BJ (cell line): ENCODE data around the gene SLC3A2. TPM values are rescaled to one million over a fixed set of nuclear protein-coding genes. Genes with fewer than 3 reads are reported as not detected.
A peak's percentile ranks its signal among the peaks of the same experiment; 100 is the strongest.

Experiments
- CTCF ChIA-PET: fragments of 350-600 bp; formaldehyde crosslinking; extraction: SDS; loops from one replicate; lab custom pipeline; 2021; ENCODE audit warnings: antibody characterized with exemption, inconsistent platforms; lab: Yijun Ruan, JAX
- POLR2A ChIA-PET: fragments of 300-600 bp; sonication (Branson Sonifier 250); formaldehyde crosslinking; extraction: SDS; loops from one replicate; lab custom pipeline; 2021; ENCODE audit warnings: antibody characterized with exemption; lab: Charles Lee
- DNase-seq: peaks from one replicate; pipeline ENCODE4 v3.0.0-alpha.2; 2011; ENCODE audit warnings: low read depth
- H3K27me3 ChIP-seq: 2 replicates; pipeline ENCODE4 v1.6.0; 2011; ENCODE audit warnings: low read length; ENCODE audit not compliant: control insufficient read depth, insufficient read depth
- H3K36me3 ChIP-seq: 2 replicates; pipeline ENCODE4 v1.5.1; 2011; ENCODE audit warnings: low read length; ENCODE audit not compliant: control insufficient read depth, insufficient read depth
- H3K4me3 ChIP-seq: 2 replicates; pipeline ENCODE4 v1.5.1; 2011; ENCODE audit warnings: low read depth, mild to moderate bottlenecking, control low read depth, low read length
- CTCF ChIP-seq: IDR thresholded peaks from 2 replicates; pipeline ENCODE4 v1.5.1; 2011; ENCODE audit warnings: low read depth, mild to moderate bottlenecking, control low read depth, inconsistent platforms, low read length, moderate library complexity; ENCODE audit not compliant: insufficient read depth
- polyA plus RNA-seq: library from polyadenylated mRNA; depleted of rRNA; stranded (reverse); fragments of >200 nt; gene quantifications from 2 replicates; pipeline ENCODE4 v1.2.3, GENCODE V29; 2011

SLC3A2 gene
- polyA plus RNA-seq, 1 experiment, result 535 TPM

- CTCF ChIA-PET, result interaction anchor here (1.3 to 6.6 kb wide), 3 partner anchors 10 to 96 kb away, joined by 4 to 43 read pairs (median 4); partner anchors contain the start of gene TMEM179B
- Histone ChIP-seq H3K4me3 (peak overlapping the region; percentile 98), H3K27me3 (no peaks in the 10 kb centered on the region), H3K36me3 (peaks cover 28% of the 10 kb centered on the region)
- POLR2A ChIA-PET, result no interaction called here
- DNase-seq, result no peak
- TF ChIP-seq CTCF, result no peak
Observed at GRCh38 chr11:62882788-62883501, 2.2 kb downstream of the SLC3A2 start.

GRCh38 chr11:62883673-62884072, 3.0 kb downstream of the SLC3A2 start:
- POLR2A ChIA-PET, result no interaction called here

DNA sequence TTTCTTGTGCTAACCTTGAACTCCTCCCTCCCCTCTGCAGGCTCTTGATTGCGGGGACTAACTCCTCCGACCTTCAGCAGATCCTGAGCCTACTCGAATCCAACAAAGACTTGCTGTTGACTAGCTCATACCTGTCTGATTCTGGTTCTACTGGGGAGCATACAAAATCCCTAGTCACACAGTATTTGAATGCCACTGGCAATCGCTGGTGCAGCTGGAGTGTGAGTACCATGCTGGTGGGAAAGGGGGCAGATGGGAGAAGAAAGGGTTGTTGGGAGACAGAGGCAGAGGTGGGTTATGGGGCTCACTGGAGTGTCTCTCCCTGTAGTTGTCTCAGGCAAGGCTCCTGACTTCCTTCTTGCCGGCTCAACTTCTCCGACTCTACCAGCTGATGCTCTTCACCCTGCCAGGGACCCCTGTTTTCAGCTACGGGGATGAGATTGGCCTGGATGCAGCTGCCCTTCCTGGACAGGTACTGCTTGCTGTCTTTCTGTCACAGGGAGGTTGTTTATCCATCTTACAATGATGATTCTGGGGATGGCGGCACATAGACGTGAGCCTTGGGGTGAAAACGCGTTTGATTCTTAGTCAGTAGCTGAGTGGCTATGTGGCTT, 4.5 kb downstream of the SLC3A2 start:
- CTCF ChIA-PET, result interaction anchor here (1.1 to 6.6 kb wide), 4 partner anchors 14 to 99 kb away, joined by 3 to 43 read pairs (median 4); partner anchors contain the start of gene TMEM179B
- POLR2A ChIA-PET, result interaction anchor here (1.3 kb wide), 1 partner anchor 44 kb away, joined by 4 read pairs; no protein-coding TSS in a partner anchor
- DNase-seq, result no peak
- Histone ChIP-seq H3K4me3 (no peak overlapping the region), H3K36me3 (peaks cover 38% of the 10 kb centered on the region), H3K27me3 (no peaks in the 10 kb centered on the region)
- no peak for TF ChIP-seq CTCF

More at GRCh38 chr11:62883673-62884072, 3.0 kb downstream of the SLC3A2 start:
- CTCF ChIA-PET, result interaction anchor here (0.6 to 6.6 kb wide), 4 partner anchors 9 to 97 kb away, joined by 3 to 43 read pairs (median 4); partner anchors contain the start of gene TMEM179B
- H3K4me3 ChIP-seq, result peak overlapping the region; percentile 98
- H3K36me3 ChIP-seq, result peaks cover 34% of the 10 kb centered on the region
- no peak for DNase-seq
- no peak for TF ChIP-seq CTCF
- no peaks in the 10 kb centered on the region for H3K27me3 ChIP-seq

- no peak for DNase-seq
- TF ChIP-seq CTCF, result no peak
- ChIA-PET POLR2A (no interaction called here), CTCF (interaction anchor here (1.3 kb wide), 1 partner anchor 18 kb away, joined by 3 read pairs; no protein-coding TSS in a partner anchor)
- H3K4me3 ChIP-seq, result no peak overlapping the region
- peaks cover 32% of the 10 kb centered on the region for H3K36me3 ChIP-seq
- no peaks in the 10 kb centered on the region for H3K27me3 ChIP-seq
Observed at GRCh38 chr11:62888406-62888805, 7.7 kb downstream of the SLC3A2 start.

DNA sequence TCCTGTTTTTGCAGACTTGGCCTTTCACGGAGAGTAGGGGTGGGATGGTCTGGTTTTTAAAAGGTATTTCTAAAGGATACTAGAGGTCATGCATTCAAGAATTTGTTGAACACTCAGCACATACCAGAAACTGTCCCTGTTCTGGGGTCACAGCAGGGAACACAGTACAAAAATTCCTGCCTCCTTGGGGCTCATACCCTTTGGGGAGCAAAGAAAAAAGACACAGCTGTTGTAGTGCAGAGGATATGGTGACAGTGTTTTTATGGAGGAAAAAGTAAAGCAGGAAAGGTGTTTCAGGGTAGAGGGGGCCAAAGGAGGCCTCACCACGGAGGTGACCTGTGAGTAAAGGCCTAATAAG, 8.4 kb downstream of the SLC3A2 start:
- no peak overlapping the region for H3K4me3 ChIP-seq
- CTCF ChIA-PET, result interaction anchor here (1.1 to 1.3 kb wide), 2 partner anchors 10 to 17 kb away, joined by 4 to 6 read pairs; no protein-coding TSS in a partner anchor
- H3K36me3 ChIP-seq, result peaks cover 32% of the 10 kb centered on the region
- H3K27me3 ChIP-seq, result no peaks in the 10 kb centered on the region
- POLR2A ChIA-PET, result no interaction called here
- TF ChIP-seq CTCF, result no peak
- DNase-seq, result no peak
